MCF 10A (cell line): Measurements from ENCODE around the gene PINK1. TPM values are rescaled to one million over a fixed set of nuclear protein-coding genes. Genes with fewer than 3 reads are reported as not detected.

ENCODE experiments used
- BruUV-seq: library from RNA; stranded (reverse); fragments of 400-500 nt; replicated peaks from 2 replicates; lab custom pipeline; 2021; lab: Mats Ljungman, UMichigan
- CTCF ChIA-PET: fragments of 300-600 bp; sonication (Branson Sonifier 250); formaldehyde crosslinking; extraction: SDS; loops from one replicate; lab custom pipeline; 2021; ENCODE audit warnings: antibody characterized with exemption, inconsistent platforms; lab: Yijun Ruan, JAX
- POLR2A ChIA-PET: fragments of 300-600, 350-650 bp; sonication (Branson Sonifier 250); formaldehyde crosslinking; extraction: SDS; loops from one replicate; lab custom pipeline; 2020; ENCODE audit warnings: antibody characterized with exemption, inconsistent platforms; lab: Yijun Ruan, JAX
- DNase-seq: peaks from one replicate; pipeline ENCODE4 v3.0.0-alpha.2; 2018; ENCODE audit not compliant: unreplicated experiment
- H3K27ac Mint-ChIP-seq: one replicate; pipeline ENCODE4 v1.8.0; 2022; ENCODE audit warnings: mild to moderate bottlenecking, low read depth, mixed read lengths; ENCODE audit not compliant: unreplicated experiment
- H3K27me3 Mint-ChIP-seq: one replicate; pipeline ENCODE4 v1.8.0; 2022; ENCODE audit warnings: mixed read lengths; ENCODE audit not compliant: insufficient read depth, unreplicated experiment
- H3K36me3 Mint-ChIP-seq: one replicate; pipeline ENCODE4 v1.8.0; 2022; ENCODE audit warnings: mild to moderate bottlenecking, moderate library complexity, mixed read lengths; ENCODE audit not compliant: insufficient read depth, unreplicated experiment
- H3K4me1 Mint-ChIP-seq: one replicate; pipeline ENCODE4 v1.8.0; 2022; ENCODE audit warnings: mixed read lengths; ENCODE audit not compliant: insufficient read depth, unreplicated experiment
- H3K4me3 Mint-ChIP-seq: one replicate; pipeline ENCODE4 v1.8.0; 2022; ENCODE audit warnings: mild to moderate bottlenecking, moderate library complexity, mixed read lengths; ENCODE audit not compliant: unreplicated experiment
- H3K9me3 Mint-ChIP-seq: one replicate; pipeline ENCODE4 v1.8.0; 2022; ENCODE audit warnings: mixed read lengths; ENCODE audit not compliant: unreplicated experiment
- CTCF ChIP-seq: fragments of 200-600 bp; IDR thresholded peaks from one replicate; pipeline ENCODE4 v1.8.0; 2022; ENCODE audit warnings: antibody characterized with exemption, mild to moderate bottlenecking; ENCODE audit not compliant: unreplicated experiment
- intact Hi-C: fragments of 100-400 bp; cut with micrococcal nuclease; formaldehyde crosslinking; loops from 2 replicates; pipeline ENCODE4 v1.14.1; 2022
- total RNA-seq: library from RNA; stranded (reverse); gene quantifications from 2 replicates; pipeline ENCODE4 v1.2.3, GENCODE V29; 2022

PINK1 gene
- total RNA-seq, 1 experiment from 2014 or later = 20.9 TPM

GRCh38 chr1:20648946-20649345, 15.7 kb downstream of the PINK1 start:
- intact Hi-C loops = no loop called here
- Mint-ChIP-seq H3K27me3 (no peaks in the 10 kb centered on the region), H3K27ac (peak overlapping the region; percentile 43), H3K4me3 (peak overlapping the region; percentile 14), H3K4me1 (no peaks in the 10 kb centered on the region), H3K36me3 (peaks cover 62% of the 10 kb centered on the region), H3K9me3 (no peaks in the 10 kb centered on the region)
- POLR2A ChIA-PET = interaction anchor here (1.0 kb wide), 1 partner anchor 385 kb away, joined by 5 read pairs; no protein-coding TSS in a partner anchor
- no TSS peak for BruUV-seq
- CTCF ChIA-PET = no interaction called here
- no peak for TF ChIP-seq CTCF
- no peak for DNase-seq

GRCh38 chr1:20652300-20652699, 19.0 kb downstream of the PINK1 start:
- POLR2A ChIA-PET = no interaction called here
- BruUV-seq = TSS peak; percentile 68
- DNase-seq = no peak
- no peak for TF ChIP-seq CTCF
- no peaks in the 10 kb centered on the region for H3K9me3 Mint-ChIP-seq
- peaks cover 78% of the 10 kb centered on the region for H3K36me3 Mint-ChIP-seq
- no peaks in the 10 kb centered on the region for H3K27me3 Mint-ChIP-seq
- intact Hi-C loops = no loop called here
- CTCF ChIA-PET = no interaction called here
- H3K27ac Mint-ChIP-seq = no peak overlapping the region
- H3K4me3 Mint-ChIP-seq = no peak overlapping the region
- no peaks in the 10 kb centered on the region for H3K4me1 Mint-ChIP-seq

DNA sequence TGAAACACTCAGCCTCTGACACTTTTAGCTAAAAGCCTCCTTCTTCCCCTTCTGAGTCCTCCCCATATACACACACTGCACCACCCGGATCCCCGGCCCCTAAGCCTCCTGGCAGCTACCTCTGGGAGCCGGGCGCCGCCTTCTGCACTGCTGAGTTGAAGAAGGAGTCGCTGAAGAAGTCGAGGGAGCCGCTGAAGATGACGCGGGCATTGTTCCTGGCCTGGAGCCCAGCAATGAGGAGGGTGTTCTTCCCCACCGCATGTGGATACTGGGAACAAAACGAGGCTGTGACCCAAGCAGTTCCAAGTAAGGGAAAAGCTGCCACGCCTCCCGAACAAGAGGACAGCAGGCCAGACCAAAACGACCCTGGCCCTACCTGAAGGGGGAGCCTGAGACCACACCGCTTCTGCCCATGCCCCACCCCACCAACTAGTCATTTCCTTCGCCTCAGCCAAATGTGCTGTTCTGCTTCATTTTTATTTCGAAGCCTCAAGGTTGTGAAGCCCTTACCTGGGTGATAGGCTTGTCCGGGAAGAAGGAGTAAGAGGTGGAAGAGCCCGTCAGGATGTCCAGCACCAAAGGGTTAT, 20.9 kb downstream of the PINK1 start:
- Mint-ChIP-seq H3K27ac (no peak overlapping the region), H3K36me3 (peaks cover 76% of the 10 kb centered on the region), H3K4me3 (no peak overlapping the region), H3K27me3 (no peaks in the 10 kb centered on the region), H3K9me3 (no peaks in the 10 kb centered on the region), H3K4me1 (peaks cover 2% of the 10 kb centered on the region)
- no peak for DNase-seq
- ChIA-PET POLR2A (interaction anchor here (0.9 kb wide), 1 partner anchor 718 kb away, joined by 3 read pairs; no protein-coding TSS in a partner anchor), CTCF (interaction anchor here (0.7 kb wide), 1 partner anchor 16 kb away, joined by 3 read pairs; no protein-coding TSS in a partner anchor)
- TF ChIP-seq CTCF = no peak
- no TSS peak for BruUV-seq
- intact Hi-C loops = no loop called here

- CTCF ChIA-PET = interaction anchor here (0.5 to 0.9 kb wide), 2 partner anchors 82 to 95 kb away, joined by 3 read pairs; no protein-coding TSS in a partner anchor
- Mint-ChIP-seq H3K27me3 (no peaks in the 10 kb centered on the region), H3K4me3 (no peak overlapping the region), H3K27ac (peak overlapping the region; percentile 20), H3K4me1 (peaks cover 17% of the 10 kb centered on the region), H3K36me3 (peaks cover 72% of the 10 kb centered on the region), H3K9me3 (no peaks in the 10 kb centered on the region)
- POLR2A ChIA-PET = no interaction called here
- DNase-seq = no peak
- intact Hi-C loops = no loop called here
- TF ChIP-seq CTCF = no peak
- BruUV-seq = no TSS peak
These were observed 23.8 kb downstream of the PINK1 start for GRCh38 chr1:20657024-20657423.
